Astrocyte (in vitro differentiated cells and primary cell): ENCODE measurements around the gene CAPN12.

Source experiments
- EZH2 ChIP-seq: IDR thresholded peaks from 2 replicates; pipeline ENCODE4 v1.6.1; 2012; ENCODE audit warnings: mild to moderate bottlenecking, low read length, inconsistent platforms; ENCODE audit not compliant: insufficient read depth
- TF ChIP-seq, protein P1 (sequence below): IDR thresholded peaks from 2 replicates; pipeline ENCODE4 v1.5.1; 2011; ENCODE audit warnings: low read depth, mild to moderate bottlenecking, inconsistent platforms, low read length, moderate library complexity; ENCODE audit not compliant: insufficient read depth

- TF ChIP-seq, protein P1, sequence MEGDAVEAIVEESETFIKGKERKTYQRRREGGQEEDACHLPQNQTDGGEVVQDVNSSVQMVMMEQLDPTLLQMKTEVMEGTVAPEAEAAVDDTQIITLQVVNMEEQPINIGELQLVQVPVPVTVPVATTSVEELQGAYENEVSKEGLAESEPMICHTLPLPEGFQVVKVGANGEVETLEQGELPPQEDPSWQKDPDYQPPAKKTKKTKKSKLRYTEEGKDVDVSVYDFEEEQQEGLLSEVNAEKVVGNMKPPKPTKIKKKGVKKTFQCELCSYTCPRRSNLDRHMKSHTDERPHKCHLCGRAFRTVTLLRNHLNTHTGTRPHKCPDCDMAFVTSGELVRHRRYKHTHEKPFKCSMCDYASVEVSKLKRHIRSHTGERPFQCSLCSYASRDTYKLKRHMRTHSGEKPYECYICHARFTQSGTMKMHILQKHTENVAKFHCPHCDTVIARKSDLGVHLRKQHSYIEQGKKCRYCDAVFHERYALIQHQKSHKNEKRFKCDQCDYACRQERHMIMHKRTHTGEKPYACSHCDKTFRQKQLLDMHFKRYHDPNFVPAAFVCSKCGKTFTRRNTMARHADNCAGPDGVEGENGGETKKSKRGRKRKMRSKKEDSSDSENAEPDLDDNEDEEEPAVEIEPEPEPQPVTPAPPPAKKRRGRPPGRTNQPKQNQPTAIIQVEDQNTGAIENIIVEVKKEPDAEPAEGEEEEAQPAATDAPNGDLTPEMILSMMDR = no peak
- no peak for TF ChIP-seq EZH2
Observed at GRCh38 chr19:38693380-38694223, 50.7 kb downstream of the CAPN12 start.
